HT1080 (cell line): Measurements from ENCODE around the gene SPATC1L. TPM values are rescaled to one million over a fixed set of nuclear protein-coding genes. Genes with fewer than 3 reads are reported as not detected.

Source experiments
- total RNA-seq: library from RNA; depleted of rRNA; stranded (reverse); fragments of >200 nt; shearing (Covaris generic); gene quantifications from 2 replicates; pipeline ENCODE4 v1.2.3, GENCODE V29; 2014; rRNA removed

Gene SPATC1L
- total RNA-seq, 1 experiment from 2014 or later = 16.4 TPM

Other genes starting within 250 kb of the SPATC1L start
- gene COL6A1, start 202.7 kb downstream of the SPATC1L start, total RNA-seq = 85.1 and 95.1 TPM in 2 replicates
- gene COL6A2, start 86.3 kb downstream of the SPATC1L start, total RNA-seq = 58.8 and 62.8 TPM in 2 replicates
- 0.13 and 0.69 TPM in 2 replicates for gene FTCD, start 28.9 kb downstream of the SPATC1L start, total RNA-seq
- gene LSS, start 44.3 kb upstream of the SPATC1L start, total RNA-seq = 74.2 and 85.5 TPM in 2 replicates
- gene MCM3AP, start 101.2 kb upstream of the SPATC1L start, total RNA-seq = 75.6 and 91.7 TPM in 2 replicates
- 37.7 and 38.2 TPM in 2 replicates for gene YBEY, start 101.9 kb upstream of the SPATC1L start, total RNA-seq
- gene C21orf58, start 139.4 kb upstream of the SPATC1L start, total RNA-seq = 11.5 and 16.4 TPM in 2 replicates
- gene PCNT, start 139.7 kb upstream of the SPATC1L start, total RNA-seq = 29.2 and 30.1 TPM in 2 replicates